NOMO-1 (cell line): ENCODE data around the gene VPS37B.

Experiments
- DNase-seq, 2 experiments: peaks; one replicate each; lab custom pipeline; 2025; ENCODE audit not compliant: unreplicated experiment in 2 of 2; lab: John Stamatoyannopoulos, UW

Gene VPS37B

DNA sequence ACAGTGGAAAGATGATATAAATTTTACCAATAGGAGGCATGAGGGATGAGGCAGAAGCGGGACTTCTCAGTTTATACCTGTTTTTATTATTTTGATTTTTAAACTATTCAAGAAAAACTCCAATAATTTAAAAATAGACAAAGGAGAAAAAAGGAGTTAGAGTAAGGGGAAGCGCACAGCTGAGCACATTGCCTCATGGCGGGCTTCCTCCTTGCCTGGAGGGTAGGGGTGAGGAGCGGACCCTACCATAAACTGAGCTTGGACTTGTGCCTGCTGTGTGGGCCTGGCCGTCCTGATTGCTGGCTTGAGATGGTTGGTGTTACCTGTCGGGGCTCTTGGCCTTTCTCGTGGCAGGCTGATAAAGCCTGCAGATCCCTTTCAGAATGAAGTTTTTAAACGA, 75.8 kb downstream of the VPS37B start:
- DNase-seq, result no peak

DNA sequence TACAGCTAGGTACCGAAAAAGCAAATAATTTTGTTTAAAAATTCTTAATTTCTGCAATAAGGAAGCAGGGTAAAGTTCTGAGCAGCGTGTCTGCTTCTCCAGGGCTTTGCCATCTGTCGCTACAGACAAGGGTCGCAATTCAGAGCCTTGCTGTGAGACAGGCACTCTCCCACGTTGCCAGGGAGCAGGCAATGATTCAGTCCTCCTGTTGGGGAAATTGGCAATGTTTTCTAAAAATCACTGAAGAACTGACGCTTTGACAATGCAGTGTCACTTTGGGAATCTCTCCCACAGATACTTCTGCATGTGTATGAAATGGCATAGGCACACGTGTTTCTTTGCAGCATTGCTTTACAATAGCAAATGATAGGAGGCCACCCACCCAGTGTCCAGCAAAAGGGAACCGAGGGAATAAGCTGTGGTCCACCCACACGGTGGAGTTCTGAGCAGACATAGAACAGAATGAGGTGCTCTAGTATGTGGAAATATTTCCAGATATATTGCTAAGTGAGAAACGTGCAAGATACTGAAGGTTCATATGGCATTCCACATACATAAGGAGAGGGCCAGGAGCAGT, 76.6 kb downstream of the VPS37B start:
- no peak for DNase-seq
